Ramos (cell line): ENCODE data around the gene PAQR7.

Experiments
- in situ Hi-C: fragments of 300-500 bp; cut with MboI; formaldehyde crosslinking; loops from one replicate; pipeline ENCODE4 v1.14.3; 2022; ENCODE audit warnings: low sequenced_read_pairs; ENCODE audit not compliant: unreplicated experiment

Gene PAQR7

GRCh38 chr1:25903986-25904385 lies 28.5 kb upstream of the PAQR7 start:
- in situ Hi-C loops, result no loop called here

- in situ Hi-C loops, result no loop called here
Measured at GRCh38 chr1:25902462-25902861, 27.0 kb upstream of the PAQR7 start.

- in situ Hi-C loops, result no loop called here
Measured at GRCh38 chr1:25900219-25900618, 24.7 kb upstream of the PAQR7 start.

- in situ Hi-C loops, result loop anchor here (5.0 kb wide), 1 partner anchor 98 kb away; the partner anchor contains the start of gene PAFAH2
Measured at GRCh38 chr1:25899792-25900191, 24.3 kb upstream of the PAQR7 start.

- in situ Hi-C loops, result loop anchor here (5.0 kb wide), 1 partner anchor 99 kb away; the partner anchor contains the start of gene PAFAH2
Measured at GRCh38 chr1:25898223-25899015, 22.9 kb upstream of the PAQR7 start.

GRCh38 chr1:25897754-25898153 lies 22.2 kb upstream of the PAQR7 start:
- in situ Hi-C loops, result loop anchor here (5.0 kb wide), 1 partner anchor 100 kb away; the partner anchor contains the start of gene PAFAH2

GRCh38 chr1:25896266-25896665 lies 20.8 kb upstream of the PAQR7 start:
- in situ Hi-C loops, result loop anchor here (5.0 kb wide), 1 partner anchor 101 kb away; the partner anchor contains the start of gene PAFAH2

GRCh38 chr1:25895365-25895990 lies 20.0 kb upstream of the PAQR7 start:
- in situ Hi-C loops, result loop anchor here (5.0 kb wide), 1 partner anchor 102 kb away; the partner anchor contains the start of gene PAFAH2

- in situ Hi-C loops, result no loop called here
Measured at GRCh38 chr1:25893116-25893515, 17.6 kb upstream of the PAQR7 start.

GRCh38 chr1:25891606-25892005 lies 16.1 kb upstream of the PAQR7 start:
- in situ Hi-C loops, result no loop called here

GRCh38 chr1:25890239-25891034 lies 14.9 kb upstream of the PAQR7 start:
- in situ Hi-C loops, result no loop called here

GRCh38 chr1:25889470-25889869 lies 14.0 kb upstream of the PAQR7 start:
- in situ Hi-C loops, result no loop called here

GRCh38 chr1:25888426-25888987 lies 13.0 kb upstream of the PAQR7 start:
- in situ Hi-C loops, result no loop called here

- in situ Hi-C loops, result no loop called here
Measured at GRCh38 chr1:25885602-25886001, 10.1 kb upstream of the PAQR7 start.

- in situ Hi-C loops, result no loop called here
Measured at GRCh38 chr1:25881266-25881665, 5.8 kb upstream of the PAQR7 start.

- in situ Hi-C loops, result no loop called here
Measured at GRCh38 chr1:25880518-25880917, 5.0 kb upstream of the PAQR7 start.

- in situ Hi-C loops, result no loop called here
Measured at GRCh38 chr1:25879675-25880074, 4.2 kb upstream of the PAQR7 start.

GRCh38 chr1:25878690-25879089 lies 3.2 kb upstream of the PAQR7 start:
- in situ Hi-C loops, result no loop called here

- in situ Hi-C loops, result no loop called here
Measured at GRCh38 chr1:25877155-25877554, 1.6 kb upstream of the PAQR7 start.

GRCh38 chr1:25876693-25877077 lies 1.2 kb upstream of the PAQR7 start:
- in situ Hi-C loops, result no loop called here
